ENCODE measurements around the gene LIG3. TPM values are rescaled to one million over a fixed set of nuclear protein-coding genes. Genes with fewer than 3 reads are reported as not detected.

LIG3 gene
- total RNA-seq, 1 experiment from 2014 or later: 30.0 TPM

GRCh38 chr17:34989473-34989872 lies 9.2 kb downstream of the LIG3 start:
- CTCF ChIA-PET: interaction anchor here (0.6 kb wide), 1 partner anchor 82 kb away, joined by 3 read pairs; no protein-coding TSS in a partner anchor

GRCh38 chr17:34990921-34991365 lies 10.6 kb downstream of the LIG3 start:
- Mint-ChIP-seq H3K27me3 (ENCODE audit: unreplicated experiment) (no peaks in the 10 kb centered on the region), H3K27ac (ENCODE audit: unreplicated experiment) (no peak overlapping the region), H3K36me3 (ENCODE audit: insufficient read depth, unreplicated experiment) (peaks cover 12% of the 10 kb centered on the region)

More at GRCh38 chr17:34989473-34989872, 9.2 kb downstream of the LIG3 start:
- no peaks in the 10 kb centered on the region for H3K27me3 Mint-ChIP-seq (ENCODE audit: unreplicated experiment)
- no peak overlapping the region for H3K27ac Mint-ChIP-seq (ENCODE audit: unreplicated experiment)
- TF ChIP-seq, protein P1, sequence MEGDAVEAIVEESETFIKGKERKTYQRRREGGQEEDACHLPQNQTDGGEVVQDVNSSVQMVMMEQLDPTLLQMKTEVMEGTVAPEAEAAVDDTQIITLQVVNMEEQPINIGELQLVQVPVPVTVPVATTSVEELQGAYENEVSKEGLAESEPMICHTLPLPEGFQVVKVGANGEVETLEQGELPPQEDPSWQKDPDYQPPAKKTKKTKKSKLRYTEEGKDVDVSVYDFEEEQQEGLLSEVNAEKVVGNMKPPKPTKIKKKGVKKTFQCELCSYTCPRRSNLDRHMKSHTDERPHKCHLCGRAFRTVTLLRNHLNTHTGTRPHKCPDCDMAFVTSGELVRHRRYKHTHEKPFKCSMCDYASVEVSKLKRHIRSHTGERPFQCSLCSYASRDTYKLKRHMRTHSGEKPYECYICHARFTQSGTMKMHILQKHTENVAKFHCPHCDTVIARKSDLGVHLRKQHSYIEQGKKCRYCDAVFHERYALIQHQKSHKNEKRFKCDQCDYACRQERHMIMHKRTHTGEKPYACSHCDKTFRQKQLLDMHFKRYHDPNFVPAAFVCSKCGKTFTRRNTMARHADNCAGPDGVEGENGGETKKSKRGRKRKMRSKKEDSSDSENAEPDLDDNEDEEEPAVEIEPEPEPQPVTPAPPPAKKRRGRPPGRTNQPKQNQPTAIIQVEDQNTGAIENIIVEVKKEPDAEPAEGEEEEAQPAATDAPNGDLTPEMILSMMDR (IDR thresholded peaks at IDR 0.05; ENCODE audit: unreplicated experiment): no peak
- H3K36me3 Mint-ChIP-seq (ENCODE audit: insufficient read depth, unreplicated experiment): peaks cover 8% of the 10 kb centered on the region
- intact Hi-C loops (cut with micrococcal nuclease; ENCODE audit: unreplicated experiment): no loop called here
- no peaks in the 10 kb centered on the region for H3K4me1 Mint-ChIP-seq (ENCODE audit: low read depth, unreplicated experiment)
- BruUV-seq (replicated peaks): no TSS peak
- H3K9me3 Mint-ChIP-seq (ENCODE audit: low read depth, unreplicated experiment): no peaks in the 10 kb centered on the region
- no peak for DNase-seq
- no peak overlapping the region for H3K4me3 Mint-ChIP-seq (ENCODE audit: low read depth, unreplicated experiment)

GRCh38 chr17:34991606-34992005 lies 11.3 kb downstream of the LIG3 start:
- Mint-ChIP-seq H3K27ac (ENCODE audit: unreplicated experiment) (no peak overlapping the region), H3K4me3 (ENCODE audit: low read depth, unreplicated experiment) (no peak overlapping the region), H3K36me3 (ENCODE audit: insufficient read depth, unreplicated experiment) (peaks cover 12% of the 10 kb centered on the region), H3K9me3 (ENCODE audit: low read depth, unreplicated experiment) (no peaks in the 10 kb centered on the region), H3K27me3 (ENCODE audit: unreplicated experiment) (no peaks in the 10 kb centered on the region), H3K4me1 (ENCODE audit: low read depth, unreplicated experiment) (no peaks in the 10 kb centered on the region)
- intact Hi-C loops (cut with micrococcal nuclease; ENCODE audit: unreplicated experiment): no loop called here
- no peak for DNase-seq
- CTCF ChIA-PET: interaction anchor here (1.0 kb wide), 1 partner anchor 98 kb away, joined by 3 read pairs; no protein-coding TSS in a partner anchor
- no TSS peak for BruUV-seq (replicated peaks)
- TF ChIP-seq, protein P1 (IDR thresholded peaks at IDR 0.05; ENCODE audit: unreplicated experiment): no peak

More at GRCh38 chr17:34990921-34991365, 10.6 kb downstream of the LIG3 start:
- Mint-ChIP-seq H3K4me1 (ENCODE audit: low read depth, unreplicated experiment) (no peaks in the 10 kb centered on the region), H3K4me3 (ENCODE audit: low read depth, unreplicated experiment) (no peak overlapping the region), H3K9me3 (ENCODE audit: low read depth, unreplicated experiment) (no peaks in the 10 kb centered on the region)
- CTCF ChIA-PET: interaction anchor here (0.7 to 1.0 kb wide), 2 partner anchors 98 to 341 kb away, joined by 3 to 5 read pairs; no protein-coding TSS in a partner anchor
- DNase-seq: no peak
- TF ChIP-seq, protein P1 (IDR thresholded peaks at IDR 0.05; ENCODE audit: unreplicated experiment): no peak
- BruUV-seq (replicated peaks): no TSS peak
- intact Hi-C loops (cut with micrococcal nuclease; ENCODE audit: unreplicated experiment): no loop called here

- Mint-ChIP-seq H3K27me3 (ENCODE audit: unreplicated experiment) (no peaks in the 10 kb centered on the region), H3K36me3 (ENCODE audit: insufficient read depth, unreplicated experiment) (peaks cover 7% of the 10 kb centered on the region), H3K9me3 (ENCODE audit: low read depth, unreplicated experiment) (no peaks in the 10 kb centered on the region), H3K4me3 (ENCODE audit: low read depth, unreplicated experiment) (no peak overlapping the region), H3K27ac (ENCODE audit: unreplicated experiment) (no peak overlapping the region), H3K4me1 (ENCODE audit: low read depth, unreplicated experiment) (no peaks in the 10 kb centered on the region)
- DNase-seq: no peak
- TF ChIP-seq, protein P1 (IDR thresholded peaks at IDR 0.05; ENCODE audit: unreplicated experiment): no peak
- CTCF ChIA-PET: no interaction called here
- BruUV-seq (replicated peaks): no TSS peak
- intact Hi-C loops (cut with micrococcal nuclease; ENCODE audit: unreplicated experiment): no loop called here
Measured at GRCh38 chr17:34993031-34993430, 12.7 kb downstream of the LIG3 start.

Data from Calu3 (cell line).